Measurements from ENCODE around the gene RING1. TPM values are rescaled to one million over a fixed set of nuclear protein-coding genes. Genes with fewer than 3 reads are reported as not detected.
A peak's percentile ranks its signal among the peaks of the same experiment; 100 is the strongest.

RING1 gene
- total RNA-seq, 1 donor from 2014 or later: 30.8 TPM

- H3K4me1 Mint-ChIP-seq (ENCODE audit: low read depth, unreplicated experiment): peaks cover 47% of the 10 kb centered on the region
- peak overlapping the region; percentile 80 for H3K27ac Mint-ChIP-seq (ENCODE audit: unreplicated experiment)
- TF ChIP-seq CTCF (IDR thresholded peaks at IDR 0.05; ENCODE audit: insufficient read depth, low read depth, low read length) (no peak), EZH2 (IDR thresholded peaks at IDR 0.05; ENCODE audit: insufficient read depth, low read length) (no peak)
- peaks cover 5% of the 10 kb centered on the region for H3K9me3 Mint-ChIP-seq (ENCODE audit: unreplicated experiment)
- Histone ChIP-seq H3K27ac (ENCODE audit: low read depth, low read length) (peak overlapping the region; percentile 96), H3K36me3 (ENCODE audit: insufficient read depth, low read length) (peaks cover 25% of the 10 kb centered on the region), H3K4me3 (ENCODE audit: insufficient read depth, low read depth, low read length) (no peak overlapping the region), H3K79me2 (ENCODE audit: insufficient read depth, low read length) (peaks cover 64% of the 10 kb centered on the region), H2AFZ (ENCODE audit: low read depth, low read length) (no peak overlapping the region), H3K4me2 (ENCODE audit: low read length) (peak overlapping the region; percentile 96), H4K20me1 (ENCODE audit: insufficient read depth, low read length) (peaks cover 42% of the 10 kb centered on the region), H3K9ac (ENCODE audit: low read length) (peak overlapping the region; percentile 100), H3K9me3 (ENCODE audit: insufficient read depth, low read depth, low read length) (no peaks in the 10 kb centered on the region), H3K27me3 (ENCODE audit: insufficient read depth, low read length) (no peaks in the 10 kb centered on the region), H3K4me1 (ENCODE audit: insufficient read depth, low read length) (peaks cover 63% of the 10 kb centered on the region)
- peaks cover 24% of the 10 kb centered on the region for H3K36me3 Mint-ChIP-seq (ENCODE audit: low read depth, unreplicated experiment)
- H3K4me3 Mint-ChIP-seq (ENCODE audit: unreplicated experiment): peak overlapping the region; percentile 99
- FAIRE-seq (no peak), DNase-seq (ENCODE audit: low read depth) (no peak)
- H3K27me3 Mint-ChIP-seq (ENCODE audit: low read depth, unreplicated experiment): no peaks in the 10 kb centered on the region
Measured at GRCh38 chr6:33204165-33204414, 4.2 kb upstream of the RING1 start.

- Histone ChIP-seq H3K36me3 (ENCODE audit: insufficient read depth, low read length) (peaks cover 26% of the 10 kb centered on the region), H2AFZ (ENCODE audit: low read depth, low read length) (no peak within 1 kb of the TSS), H3K4me3 (ENCODE audit: insufficient read depth, low read depth, low read length) (peak within 1 kb of the TSS; percentile 61), H3K4me1 (ENCODE audit: insufficient read depth, low read length) (peaks cover 63% of the 10 kb centered on the region), H3K27me3 (ENCODE audit: insufficient read depth, low read length) (no peaks in the 10 kb centered on the region), H3K79me2 (ENCODE audit: insufficient read depth, low read length) (peaks cover 64% of the 10 kb centered on the region), H3K4me2 (ENCODE audit: low read length) (peak within 1 kb of the TSS; percentile 96), H3K9me3 (ENCODE audit: insufficient read depth, low read depth, low read length) (no peaks in the 10 kb centered on the region), H3K9ac (ENCODE audit: low read length) (peak within 1 kb of the TSS; percentile 100), H4K20me1 (ENCODE audit: insufficient read depth, low read length) (peaks cover 43% of the 10 kb centered on the region), H3K27ac (ENCODE audit: low read depth, low read length) (peak within 1 kb of the TSS; percentile 96)
- no peak for TF ChIP-seq CTCF (IDR thresholded peaks at IDR 0.05; ENCODE audit: insufficient read depth, low read depth, low read length)
- TF ChIP-seq EZH2 (IDR thresholded peaks at IDR 0.05; ENCODE audit: insufficient read depth, low read length): no peak
- Mint-ChIP-seq H3K27ac (ENCODE audit: unreplicated experiment) (peak within 1 kb of the TSS; percentile 97), H3K9me3 (ENCODE audit: unreplicated experiment) (peaks cover 5% of the 10 kb centered on the region), H3K4me1 (ENCODE audit: low read depth, unreplicated experiment) (peaks cover 47% of the 10 kb centered on the region), H3K27me3 (ENCODE audit: low read depth, unreplicated experiment) (no peaks in the 10 kb centered on the region), H3K36me3 (ENCODE audit: low read depth, unreplicated experiment) (peaks cover 27% of the 10 kb centered on the region), H3K4me3 (ENCODE audit: unreplicated experiment) (peak within 1 kb of the TSS; percentile 99)
- DNase-seq (ENCODE audit: low read depth): peak; percentile 80
- FAIRE-seq: no peak
Measured at GRCh38 chr6:33204415-33205190, 3.7 kb upstream of the RING1 start, which contains the start of gene HSD17B8. Gene HSD17B8, plus strand, starts transcription at chr6:33204655. Its CDS starts 14 bp downstream, at chr6:33204669.

Data from astrocyte (in vitro differentiated cells and primary cell).